ENCODE measurements around the gene CAPRIN1. TPM values are rescaled to one million over a fixed set of nuclear protein-coding genes. Genes with fewer than 3 reads are reported as not detected.
A peak's percentile ranks its signal among the peaks of the same experiment; 100 is the strongest.

Gene CAPRIN1
- total and polyA plus RNA-seq, 10 of the 15 experiments (the other 5 are each of a cell fraction or from before 2014, with no cell fraction given): 50.4 to 228 (median 191) TPM

DNA sequence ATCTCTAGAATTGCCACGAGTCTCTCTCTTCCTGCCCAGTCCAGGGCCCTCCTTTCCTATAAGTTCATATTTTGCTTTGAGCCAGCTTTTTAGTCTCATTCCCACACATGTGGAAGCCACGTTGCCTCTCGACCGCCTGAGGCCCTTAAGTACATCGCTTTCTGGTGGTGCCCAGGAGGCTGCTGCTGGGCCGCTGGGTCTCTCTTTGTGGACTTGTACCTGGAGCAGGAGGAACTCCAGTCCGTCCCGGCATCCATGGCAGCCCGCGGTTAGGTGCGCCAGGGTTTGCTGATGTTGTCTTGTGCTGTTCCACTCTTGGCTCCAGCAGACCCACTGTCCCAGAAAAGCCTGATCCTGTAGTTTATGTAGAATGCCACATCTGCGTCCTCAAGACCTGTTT, 94.9 kb downstream of the CAPRIN1 start:
- no peaks in the 10 kb centered on the region for H4K20me1 ChIP-seq (ENCODE audit: control insufficient read depth, insufficient read depth)
- H3K9me3 ChIP-seq (replicated peaks; ENCODE audit: control insufficient read depth, insufficient read depth, low read length): no peaks in the 10 kb centered on the region
- intact Hi-C loops (cut with micrococcal nuclease; ENCODE audit: unreplicated experiment) (loop anchor here (5.0 kb wide), 1 partner anchor 144 kb away; no protein-coding TSS in a partner anchor), in situ Hi-C loops (cut with MboI) (no loop called here)
- peak overlapping the region; percentile 82 for H3K27ac ChIP-seq (ENCODE audit: control insufficient read depth, insufficient read depth)
- H3K36me3 ChIP-seq (ENCODE audit: control insufficient read depth in 2 of 2, insufficient read depth in 2 of 2, low read length in 1 of 2): peaks cover 30 to 63% of the 10 kb centered on the region in 2 experiments
- FAIRE-seq (no peak), DNase-seq (ENCODE audit: low read depth, low spot score) (no peak), ATAC-seq (no peak)
- H3K27me3 ChIP-seq (replicated peaks in 1 of 2; ENCODE audit: control insufficient read depth in 2 of 2, insufficient read depth in 2 of 2, low read length in 1 of 2): no peaks in the 10 kb centered on the region
- BruUV-seq (replicated peaks): TSS peak; percentile 72
- no peak overlapping the region for H3K4me3 ChIP-seq
- ChIA-PET POLR2A (interaction anchor here (2.2 to 2.3 kb wide), 2 partner anchors 8 to 11 kb away, joined by 8 to 16 read pairs; no protein-coding TSS in a partner anchor), RAD21 (ENCODE audit: unreplicated experiment) (interaction anchor here (0.7 to 2.9 kb wide), 6 partner anchors 8 to 41 kb away, joined by 3 to 15 read pairs (median 6); no protein-coding TSS in a partner anchor), SMC1A (ENCODE audit: uncharacterized antibody, unreplicated experiment) (interaction anchor here (1.0 to 2.3 kb wide), 8 partner anchors 8 to 88 kb away, joined by 3 to 14 read pairs (median 5); partner anchors contain the start of gene NAT10), CTCF (interaction anchor here (1.2 kb wide), 1 partner anchor 149 kb away, joined by 3 read pairs; no protein-coding TSS in a partner anchor)
- TF ChIP-seq TAF1 (IDR thresholded peaks at IDR 0.05; ENCODE audit: borderline replicate concordance, low read depth, low read length) (no peak), PML (IDR thresholded peaks at IDR 0.05; ENCODE audit: low read length) (no peak), SPI1 (IDR thresholded peaks at IDR 0.05; ENCODE audit: borderline replicate concordance, insufficient read depth, low read depth, low read length) (no peak), MXI1 (IDR thresholded peaks at IDR 0.05; ENCODE audit: low read depth, low read length) (0 out of 2 replicates have a peak, but pooled peaks have one; percentile 9), KDM1A (IDR thresholded peaks at IDR 0.05; ENCODE audit: borderline replicate concordance) (no peak), YY1 (IDR thresholded peaks at IDR 0.05; ENCODE audit: low read depth, low read length) (no peak), POLR2AphosphoS2 (IDR thresholded peaks at IDR 0.05; ENCODE audit: low read depth, low read length) (no peak)
- TF ChIP-seq, protein P1, sequence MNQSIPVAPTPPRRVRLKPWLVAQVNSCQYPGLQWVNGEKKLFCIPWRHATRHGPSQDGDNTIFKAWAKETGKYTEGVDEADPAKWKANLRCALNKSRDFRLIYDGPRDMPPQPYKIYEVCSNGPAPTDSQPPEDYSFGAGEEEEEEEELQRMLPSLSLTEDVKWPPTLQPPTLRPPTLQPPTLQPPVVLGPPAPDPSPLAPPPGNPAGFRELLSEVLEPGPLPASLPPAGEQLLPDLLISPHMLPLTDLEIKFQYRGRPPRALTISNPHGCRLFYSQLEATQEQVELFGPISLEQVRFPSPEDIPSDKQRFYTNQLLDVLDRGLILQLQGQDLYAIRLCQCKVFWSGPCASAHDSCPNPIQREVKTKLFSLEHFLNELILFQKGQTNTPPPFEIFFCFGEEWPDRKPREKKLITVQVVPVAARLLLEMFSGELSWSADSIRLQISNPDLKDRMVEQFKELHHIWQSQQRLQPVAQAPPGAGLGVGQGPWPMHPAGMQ (IDR thresholded peaks at IDR 0.05; ENCODE audit: borderline replicate concordance): no peak
- TF ChIP-seq, protein P2, sequence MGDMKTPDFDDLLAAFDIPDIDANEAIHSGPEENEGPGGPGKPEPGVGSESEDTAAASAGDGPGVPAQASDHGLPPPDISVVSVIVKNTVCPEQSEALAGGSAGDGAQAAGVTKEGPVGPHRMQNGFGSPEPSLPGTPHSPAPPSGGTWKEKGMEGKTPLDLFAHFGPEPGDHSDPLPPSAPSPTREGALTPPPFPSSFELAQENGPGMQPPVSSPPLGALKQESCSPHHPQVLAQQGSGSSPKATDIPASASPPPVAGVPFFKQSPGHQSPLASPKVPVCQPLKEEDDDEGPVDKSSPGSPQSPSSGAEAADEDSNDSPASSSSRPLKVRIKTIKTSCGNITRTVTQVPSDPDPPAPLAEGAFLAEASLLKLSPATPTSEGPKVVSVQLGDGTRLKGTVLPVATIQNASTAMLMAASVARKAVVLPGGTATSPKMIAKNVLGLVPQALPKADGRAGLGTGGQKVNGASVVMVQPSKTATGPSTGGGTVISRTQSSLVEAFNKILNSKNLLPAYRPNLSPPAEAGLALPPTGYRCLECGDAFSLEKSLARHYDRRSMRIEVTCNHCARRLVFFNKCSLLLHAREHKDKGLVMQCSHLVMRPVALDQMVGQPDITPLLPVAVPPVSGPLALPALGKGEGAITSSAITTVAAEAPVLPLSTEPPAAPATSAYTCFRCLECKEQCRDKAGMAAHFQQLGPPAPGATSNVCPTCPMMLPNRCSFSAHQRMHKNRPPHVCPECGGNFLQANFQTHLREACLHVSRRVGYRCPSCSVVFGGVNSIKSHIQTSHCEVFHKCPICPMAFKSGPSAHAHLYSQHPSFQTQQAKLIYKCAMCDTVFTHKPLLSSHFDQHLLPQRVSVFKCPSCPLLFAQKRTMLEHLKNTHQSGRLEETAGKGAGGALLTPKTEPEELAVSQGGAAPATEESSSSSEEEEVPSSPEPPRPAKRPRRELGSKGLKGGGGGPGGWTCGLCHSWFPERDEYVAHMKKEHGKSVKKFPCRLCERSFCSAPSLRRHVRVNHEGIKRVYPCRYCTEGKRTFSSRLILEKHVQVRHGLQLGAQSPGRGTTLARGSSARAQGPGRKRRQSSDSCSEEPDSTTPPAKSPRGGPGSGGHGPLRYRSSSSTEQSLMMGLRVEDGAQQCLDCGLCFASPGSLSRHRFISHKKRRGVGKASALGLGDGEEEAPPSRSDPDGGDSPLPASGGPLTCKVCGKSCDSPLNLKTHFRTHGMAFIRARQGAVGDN (IDR thresholded peaks at IDR 0.05): 0 out of 2 replicates have a peak, but pooled peaks have one; percentile 4
- peak overlapping the region; percentile 87 for H3K4me2 ChIP-seq (ENCODE audit: control insufficient read depth, insufficient read depth)
- no peak overlapping the region for H2AFZ ChIP-seq (ENCODE audit: control insufficient read depth, low read depth, low read length)
- 83% methylated on average over 12 of the region's 12 CpGs for WGBS (ENCODE audit: insufficient coverage, insufficient replicate concordance, low lambda C conversion rate, missing lambda C conversion rate)
- H3K4me1 ChIP-seq (ENCODE audit: control insufficient read depth, insufficient read depth, low read length): peaks cover 33% of the 10 kb centered on the region
- H3K79me2 ChIP-seq (ENCODE audit: control insufficient read depth, insufficient read depth, low read length): no peaks in the 10 kb centered on the region; the same call in 1 of the 2 replicates
- peak overlapping the region; percentile 57; the same call in 1 of the 2 replicates for H3K9ac ChIP-seq (ENCODE audit: control insufficient read depth, insufficient read depth, low read length)

Measured in GM12878 (cell line).